ENCODE data around the gene DOCK10. TPM values are rescaled to one million over a fixed set of nuclear protein-coding genes. Genes with fewer than 3 reads are reported as not detected.

The DOCK10 gene
- total RNA-seq, 1 experiment from 2014 or later, result 28.9 TPM

DNA sequence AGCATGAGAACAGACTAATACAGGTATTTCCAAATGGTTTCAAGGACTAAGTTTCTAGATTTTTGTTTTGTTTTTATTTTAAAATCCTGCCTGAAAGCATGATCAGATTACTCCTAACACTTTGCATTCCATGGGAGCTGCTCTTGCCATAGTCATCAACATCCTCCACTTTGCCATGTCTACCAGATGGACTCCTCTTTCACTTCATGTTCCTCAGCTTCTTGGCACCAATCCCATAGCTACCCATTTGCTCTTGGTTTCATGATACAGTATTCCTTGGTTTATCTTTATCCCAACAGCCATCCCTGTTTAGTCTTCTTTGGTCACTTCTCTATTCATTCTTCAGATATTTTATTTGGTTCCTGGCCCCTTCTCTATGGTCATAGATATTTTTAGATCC, 171.9 kb downstream of the DOCK10 start:
- Histone ChIP-seq H3K9me2 (ENCODE audit: insufficient read depth) (no peaks in the 10 kb centered on the region), H3K27me3 (ENCODE audit: insufficient read depth, low read depth) (no peaks in the 10 kb centered on the region), H2AFZ (no peak overlapping the region), H3K4me2 (no peak overlapping the region), H3F3A (ENCODE audit: insufficient read depth, low read depth) (no peaks in the 10 kb centered on the region), H3K79me2 (ENCODE audit: low read depth) (no peaks in the 10 kb centered on the region), H3K27ac (no peak overlapping the region), H3K36me3 (ENCODE audit: low read depth) (no peaks in the 10 kb centered on the region), H3K4me3 (no peak overlapping the region), H3K4me1 (replicated peaks; ENCODE audit: insufficient read depth) (no peaks in the 10 kb centered on the region), H3K9me3 (ENCODE audit: insufficient read depth, low read depth) (no peaks in the 10 kb centered on the region), H4K20me1 (ENCODE audit: insufficient read depth) (no peaks in the 10 kb centered on the region)
- no TSS peak for BruUV-seq (replicated peaks)
- CTCF ChIA-PET, result no interaction called here
- intact Hi-C loops (cut with micrococcal nuclease; ENCODE audit: unreplicated experiment), result no loop called here
- POLR2A ChIA-PET (ENCODE audit: unreplicated experiment), result no interaction called here
- no peak for DNase-seq
- TF ChIP-seq EZH2 (IDR thresholded peaks at IDR 0.05; ENCODE audit: low read depth), result no peak
- TF ChIP-seq, protein P1, sequence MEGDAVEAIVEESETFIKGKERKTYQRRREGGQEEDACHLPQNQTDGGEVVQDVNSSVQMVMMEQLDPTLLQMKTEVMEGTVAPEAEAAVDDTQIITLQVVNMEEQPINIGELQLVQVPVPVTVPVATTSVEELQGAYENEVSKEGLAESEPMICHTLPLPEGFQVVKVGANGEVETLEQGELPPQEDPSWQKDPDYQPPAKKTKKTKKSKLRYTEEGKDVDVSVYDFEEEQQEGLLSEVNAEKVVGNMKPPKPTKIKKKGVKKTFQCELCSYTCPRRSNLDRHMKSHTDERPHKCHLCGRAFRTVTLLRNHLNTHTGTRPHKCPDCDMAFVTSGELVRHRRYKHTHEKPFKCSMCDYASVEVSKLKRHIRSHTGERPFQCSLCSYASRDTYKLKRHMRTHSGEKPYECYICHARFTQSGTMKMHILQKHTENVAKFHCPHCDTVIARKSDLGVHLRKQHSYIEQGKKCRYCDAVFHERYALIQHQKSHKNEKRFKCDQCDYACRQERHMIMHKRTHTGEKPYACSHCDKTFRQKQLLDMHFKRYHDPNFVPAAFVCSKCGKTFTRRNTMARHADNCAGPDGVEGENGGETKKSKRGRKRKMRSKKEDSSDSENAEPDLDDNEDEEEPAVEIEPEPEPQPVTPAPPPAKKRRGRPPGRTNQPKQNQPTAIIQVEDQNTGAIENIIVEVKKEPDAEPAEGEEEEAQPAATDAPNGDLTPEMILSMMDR (conservative IDR thresholded peaks at IDR 0.05), result no peak

DNA sequence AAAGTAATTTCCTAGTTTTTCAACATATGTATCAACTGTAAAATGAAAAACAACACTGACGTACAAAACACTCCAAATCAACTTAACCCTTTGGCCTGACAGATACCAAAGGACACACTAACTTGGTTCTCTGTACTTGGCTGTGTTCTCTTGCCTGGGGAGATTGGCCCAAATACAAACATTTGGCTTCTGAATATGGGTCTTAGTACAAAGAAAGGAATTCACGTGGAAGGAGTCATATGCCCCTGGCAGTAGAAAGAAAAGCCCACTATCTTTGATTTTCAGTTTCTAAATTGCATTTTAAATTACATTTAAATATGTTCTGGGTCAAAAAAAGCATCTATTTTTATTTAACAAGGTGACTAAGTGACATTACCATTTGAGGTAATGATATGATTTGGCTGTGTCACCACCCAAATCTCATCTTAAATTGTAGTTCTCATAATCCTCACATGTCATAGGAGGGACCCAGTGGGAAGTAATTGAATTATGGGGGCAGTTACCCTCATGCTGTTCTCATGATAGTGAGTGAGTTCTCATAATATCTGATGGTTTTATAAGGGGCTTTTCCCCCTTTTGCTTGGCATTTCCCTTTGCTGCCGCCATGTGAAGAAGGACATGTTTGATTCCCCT, 172.6 kb downstream of the DOCK10 start:
- TF ChIP-seq EZH2 (IDR thresholded peaks at IDR 0.05; ENCODE audit: low read depth), result no peak
- TF ChIP-seq, protein P1 (conservative IDR thresholded peaks at IDR 0.05), result no peak
- no peaks in the 10 kb centered on the region for H3K79me2 ChIP-seq (ENCODE audit: low read depth)
- BruUV-seq (replicated peaks), result no TSS peak

DNA sequence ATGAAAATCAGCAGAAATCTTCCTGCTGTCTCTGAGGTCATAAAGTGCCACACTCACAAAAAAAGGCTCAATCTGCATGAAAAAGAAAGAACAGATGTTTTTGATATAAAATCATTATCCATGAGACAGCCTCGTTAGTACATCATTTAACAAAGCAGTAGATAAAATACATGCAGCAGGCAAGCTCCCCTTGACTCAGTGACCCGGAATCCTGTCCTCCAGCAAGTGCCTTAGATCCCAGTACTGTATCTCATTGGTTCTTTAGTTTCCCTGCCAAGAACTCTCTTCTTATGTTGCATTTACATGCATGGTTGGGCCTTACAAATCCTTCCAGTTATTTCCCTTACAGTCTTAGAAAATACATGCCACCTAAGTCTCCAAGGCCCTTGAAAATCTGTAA, 177.3 kb downstream of the DOCK10 start:
- intact Hi-C loops (cut with micrococcal nuclease; ENCODE audit: unreplicated experiment), result no loop called here
- CTCF ChIA-PET, result no interaction called here
- Histone ChIP-seq H3K27me3 (ENCODE audit: insufficient read depth, low read depth) (no peaks in the 10 kb centered on the region), H3K4me3 (no peak overlapping the region), H3K4me1 (replicated peaks; ENCODE audit: insufficient read depth) (no peaks in the 10 kb centered on the region), H3K9me3 (ENCODE audit: insufficient read depth, low read depth) (no peaks in the 10 kb centered on the region), H3K9me2 (ENCODE audit: insufficient read depth) (no peaks in the 10 kb centered on the region; the same call in 1 of the 2 replicates), H3K79me2 (ENCODE audit: low read depth) (no peaks in the 10 kb centered on the region), H4K20me1 (ENCODE audit: insufficient read depth) (no peaks in the 10 kb centered on the region), H3K36me3 (ENCODE audit: low read depth) (no peaks in the 10 kb centered on the region), H3F3A (ENCODE audit: insufficient read depth, low read depth) (no peaks in the 10 kb centered on the region), H2AFZ (no peak overlapping the region), H3K27ac (no peak overlapping the region), H3K4me2 (no peak overlapping the region)
- POLR2A ChIA-PET (ENCODE audit: unreplicated experiment), result interaction anchor here (0.6 kb wide), 1 partner anchor 809 kb away, joined by 3 read pairs; no protein-coding TSS in a partner anchor
- no peak for DNase-seq
- TF ChIP-seq, protein P1 (conservative IDR thresholded peaks at IDR 0.05), result no peak
- no peak for TF ChIP-seq EZH2 (IDR thresholded peaks at IDR 0.05; ENCODE audit: low read depth)
- no TSS peak for BruUV-seq (replicated peaks)

More for the DNA sequence above, 172.6 kb downstream of the DOCK10 start:
- no peaks in the 10 kb centered on the region for H3K4me1 ChIP-seq (replicated peaks; ENCODE audit: insufficient read depth)
- H2AFZ ChIP-seq, result no peak overlapping the region
- no peaks in the 10 kb centered on the region for H3K36me3 ChIP-seq (ENCODE audit: low read depth)
- no peaks in the 10 kb centered on the region for H3K27me3 ChIP-seq (ENCODE audit: insufficient read depth, low read depth)
- H3F3A ChIP-seq (ENCODE audit: insufficient read depth, low read depth), result no peaks in the 10 kb centered on the region
- no peaks in the 10 kb centered on the region for H4K20me1 ChIP-seq (ENCODE audit: insufficient read depth)
- ChIA-PET CTCF (no interaction called here), POLR2A (ENCODE audit: unreplicated experiment) (no interaction called here)
- intact Hi-C loops (cut with micrococcal nuclease; ENCODE audit: unreplicated experiment), result no loop called here
- no peak for DNase-seq
- H3K4me3 ChIP-seq, result no peak overlapping the region
- H3K27ac ChIP-seq, result no peak overlapping the region
- H3K4me2 ChIP-seq, result no peak overlapping the region
- H3K9me3 ChIP-seq (ENCODE audit: insufficient read depth, low read depth), result no peaks in the 10 kb centered on the region
- no peaks in the 10 kb centered on the region for H3K9me2 ChIP-seq (ENCODE audit: insufficient read depth)

Measured in PC-9 (cell line).